Activated T-helper 9 cell treated with anti-CD3 and anti-CD28 coated beads, Interleukin-2, amount 50 U/mL, for 16 hours (primary cell): ENCODE results near the gene TM9SF3.
"Not testable (repeated sequence)": the region's sequence is repeated elsewhere in the genome, so short reads cannot be mapped to it uniquely, and the experiment has no call there.

Source experiments
- DNase-seq: peaks from one replicate; pipeline ENCODE4 v3.0.0-alpha.2; 2020; ENCODE audit warnings: low read depth

The TM9SF3 gene

DNA sequence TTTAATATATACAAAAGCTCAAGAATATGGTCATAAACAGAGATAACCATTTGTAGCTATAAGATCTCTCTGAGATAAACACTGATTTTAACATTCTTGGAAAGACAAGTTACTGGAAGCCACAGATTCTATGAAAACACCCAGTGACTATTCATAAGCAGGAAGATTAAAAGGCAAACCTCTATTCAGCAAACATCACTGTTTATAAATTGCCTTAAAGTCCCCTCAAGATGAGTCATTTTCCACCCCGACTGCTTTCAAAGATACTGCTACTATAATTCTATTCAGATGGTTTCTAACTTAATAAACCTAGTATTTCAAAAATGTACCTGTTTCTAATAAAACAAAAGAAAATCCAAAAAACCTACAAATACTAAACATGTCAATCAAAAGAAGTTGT is 21.0 kb downstream of the TM9SF3 start:
- no peak for DNase-seq

DNA sequence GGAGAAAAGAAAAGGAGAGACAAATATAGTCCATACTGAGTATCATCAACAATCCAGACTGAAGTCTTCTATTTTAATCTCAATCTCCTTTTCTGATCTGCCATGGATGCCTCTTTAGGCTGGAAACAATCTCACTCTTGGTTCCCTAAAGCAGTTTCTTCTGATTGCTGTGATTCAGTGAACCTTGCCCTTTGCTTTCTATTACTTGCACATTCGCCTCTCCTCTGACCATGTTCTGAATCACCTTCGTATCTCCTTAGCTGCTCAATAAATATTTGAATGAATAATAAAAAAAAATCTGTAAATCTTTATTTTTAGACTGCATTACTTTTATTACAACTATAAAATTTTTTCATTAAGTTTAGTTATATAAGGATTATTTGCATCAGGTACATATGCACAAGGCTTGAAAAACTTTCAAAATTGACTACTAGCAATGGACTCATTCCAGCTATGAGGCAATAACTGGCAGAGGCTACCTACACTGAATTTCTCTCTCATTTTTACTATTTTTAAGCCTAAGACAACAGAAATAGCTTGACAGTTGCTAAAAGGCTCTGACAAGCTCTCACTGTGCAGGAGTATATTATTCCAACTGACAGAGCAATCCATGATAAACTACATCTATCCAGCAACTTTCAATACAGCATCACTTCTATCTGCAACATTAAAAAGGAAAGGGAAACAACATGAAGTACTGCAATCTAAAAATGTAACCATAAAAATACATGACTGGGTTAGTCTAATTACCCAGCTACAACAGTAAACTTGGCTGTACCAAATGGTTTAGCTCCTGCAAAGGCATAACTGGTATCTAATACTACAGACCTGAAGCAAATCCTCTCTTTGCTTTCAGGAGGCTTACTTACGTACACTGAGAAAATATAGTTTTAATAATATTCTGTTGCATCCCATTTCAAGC is 25.6 kb downstream of the TM9SF3 start:
- DNase-seq = no peak

DNA sequence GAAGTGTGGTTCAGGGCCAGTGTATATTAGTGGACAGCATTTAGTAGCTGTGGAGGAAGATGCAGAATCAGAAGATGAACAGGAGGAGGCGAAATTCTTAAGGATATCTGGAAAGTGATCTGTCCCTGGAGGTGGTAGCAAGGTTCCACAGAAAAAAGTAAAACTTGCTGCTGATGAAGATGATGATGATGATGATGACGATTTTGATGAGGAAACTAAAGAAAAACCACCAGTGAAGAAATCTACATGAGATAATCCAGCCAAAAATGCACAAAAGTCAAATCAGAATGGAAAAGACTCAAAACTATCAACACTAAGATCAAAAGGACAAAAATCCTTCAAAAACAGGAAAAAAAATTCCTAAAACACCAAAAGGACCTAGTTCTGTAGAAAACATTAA is 26.3 kb downstream of the TM9SF3 start:
- DNase-seq = no peak

DNA sequence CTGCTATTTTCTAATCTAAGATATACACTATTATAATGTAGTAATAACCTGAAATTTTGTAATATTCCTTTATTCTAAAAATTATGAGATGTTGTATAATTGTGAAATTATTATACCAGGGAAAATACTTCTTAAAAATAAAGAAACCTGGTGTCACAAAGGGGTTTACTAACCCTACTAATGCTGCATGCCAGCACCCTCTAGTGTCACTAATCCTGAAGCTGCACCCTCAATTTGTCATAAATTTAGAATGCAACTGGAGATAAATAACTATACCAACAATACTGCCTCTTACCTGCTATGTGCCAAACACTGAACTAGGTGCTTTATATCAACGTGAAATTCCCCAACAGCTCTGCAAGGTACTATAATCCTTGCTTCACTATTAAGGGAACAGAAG is 30.8 kb downstream of the TM9SF3 start:
- no peak for DNase-seq

DNA sequence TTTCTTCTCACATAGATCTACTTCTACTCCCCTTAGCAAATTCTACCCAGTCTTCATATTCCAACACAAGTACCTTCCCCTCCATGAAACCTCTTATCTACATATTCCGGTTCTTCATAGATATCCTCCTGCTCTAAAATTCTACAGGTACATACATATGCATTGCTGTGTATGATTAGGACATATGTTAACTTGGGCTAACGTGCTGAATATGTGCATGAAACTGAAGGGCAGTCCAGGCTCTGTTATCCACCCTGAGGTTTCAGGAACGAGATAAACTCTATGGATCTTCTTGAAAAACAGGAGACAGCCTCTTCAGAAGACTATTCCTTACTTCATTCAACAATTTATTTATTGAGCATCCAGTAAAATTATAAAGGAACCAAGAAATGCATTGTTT is 31.5 kb downstream of the TM9SF3 start:
- DNase-seq = no peak

DNA sequence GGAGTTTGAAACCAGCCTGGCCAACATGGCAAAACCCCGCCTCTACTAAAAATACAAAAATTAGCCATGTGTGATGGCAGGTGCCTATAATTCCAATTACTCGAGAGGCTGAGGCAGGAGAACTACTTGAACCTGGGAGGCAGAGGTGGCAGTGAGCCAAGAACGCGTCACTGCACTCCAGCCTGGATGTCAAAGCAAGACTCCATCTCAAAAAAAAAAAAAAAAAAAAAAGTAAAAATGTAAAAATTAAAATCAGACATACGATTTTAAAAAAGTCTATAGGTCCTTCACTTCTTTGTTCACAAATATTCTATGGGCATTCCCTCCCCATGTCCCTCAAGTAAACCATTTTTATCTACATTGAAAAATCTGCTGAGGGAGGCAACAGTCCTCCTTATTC is 38.2 kb downstream of the TM9SF3 start:
- no peak for DNase-seq

DNA sequence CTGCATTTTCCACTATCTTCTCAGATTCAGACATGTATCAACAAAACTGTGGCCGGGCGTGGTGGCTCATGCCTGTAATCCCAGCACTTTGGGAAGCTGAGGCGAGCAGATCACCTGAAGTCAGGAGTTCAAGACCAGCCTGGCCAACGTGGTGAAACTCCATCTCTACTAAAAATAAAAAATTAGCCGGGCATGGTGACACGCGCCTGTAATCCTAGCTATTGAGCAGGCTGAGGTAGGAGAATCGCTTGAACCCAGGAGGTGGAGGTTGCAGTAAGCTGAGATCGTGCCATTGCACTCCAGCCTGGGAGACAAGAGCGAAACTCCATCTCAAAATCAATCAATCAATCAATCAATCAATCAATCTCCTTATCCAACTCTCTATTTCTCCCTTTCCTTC is 41.3 kb downstream of the TM9SF3 start:
- DNase-seq = not testable (repeated sequence)

DNA sequence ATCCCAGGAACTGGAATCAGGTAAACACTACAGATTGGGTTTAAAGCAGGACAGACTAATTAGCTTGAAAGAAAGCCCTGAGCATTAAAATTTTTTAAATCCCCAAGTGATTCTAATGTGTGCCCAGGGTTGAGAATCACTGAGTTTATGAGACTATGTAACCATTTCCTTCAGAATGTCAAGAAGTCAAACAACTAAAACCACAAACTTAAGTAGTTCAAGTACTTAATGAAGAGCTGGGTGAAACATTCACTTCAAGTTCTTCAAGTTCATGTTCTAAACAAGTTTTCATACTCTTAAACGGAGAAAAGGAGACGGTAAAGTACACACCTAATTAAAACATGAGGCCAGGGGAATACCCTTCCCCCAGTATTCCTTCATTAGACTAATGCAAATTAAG is 44.9 kb downstream of the TM9SF3 start:
- DNase-seq = no peak

DNA sequence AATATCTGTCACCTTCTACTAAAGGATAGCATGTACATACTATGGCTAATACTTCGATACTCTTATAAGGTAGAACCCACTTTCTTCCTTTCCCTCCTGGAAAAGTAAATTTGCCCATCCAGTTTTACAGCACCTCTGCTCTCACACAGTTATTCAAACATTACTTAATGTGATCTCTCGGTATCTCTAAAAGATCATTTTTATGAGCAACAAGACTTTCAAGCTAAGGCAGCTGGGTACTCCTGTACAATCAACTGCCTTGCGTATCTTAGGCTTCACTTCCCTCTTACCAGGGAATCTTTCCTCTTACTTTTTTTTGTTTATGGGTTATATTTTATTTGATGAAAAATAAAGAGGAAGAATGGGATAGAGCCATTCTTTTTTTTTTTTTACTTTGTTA is 46.6 kb downstream of the TM9SF3 start:
- no peak for DNase-seq

DNA sequence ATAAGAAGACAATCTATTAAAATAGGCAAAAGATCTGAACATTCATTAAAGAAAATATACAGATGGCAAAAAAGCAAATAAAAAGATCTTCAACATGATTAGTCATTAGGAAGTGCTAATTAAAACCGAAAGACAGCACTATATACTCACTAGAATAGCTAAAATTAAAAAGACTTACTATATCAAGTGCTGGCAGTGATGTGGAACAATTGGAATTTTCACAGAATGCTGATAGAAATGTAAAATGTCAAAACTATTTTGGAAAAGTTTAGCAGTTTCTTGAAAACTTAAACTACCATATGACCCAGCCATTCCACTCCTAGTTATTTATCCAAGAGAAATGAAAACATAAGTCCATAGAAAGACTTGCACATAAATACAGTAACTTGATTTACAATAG is 48.1 kb downstream of the TM9SF3 start:
- no peak for DNase-seq

DNA sequence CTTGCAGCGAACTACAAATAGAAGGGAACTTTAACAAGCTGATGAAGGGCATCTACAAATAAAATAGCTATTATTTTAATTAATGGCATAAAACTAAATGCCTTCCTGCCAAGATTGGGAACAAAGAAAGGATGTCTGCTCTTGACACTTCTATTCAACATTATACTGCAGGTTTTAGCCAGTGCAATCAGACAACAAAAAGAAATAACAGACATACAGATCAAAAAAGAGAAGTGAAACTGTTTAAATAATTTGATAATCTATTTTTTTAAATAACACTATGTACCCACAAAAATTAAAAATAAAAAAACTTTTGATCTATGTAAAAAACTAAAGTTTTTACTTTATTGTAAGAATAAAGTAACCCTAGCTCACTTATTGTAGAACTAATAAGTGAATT is 50.7 kb downstream of the TM9SF3 start:
- no peak for DNase-seq

DNA sequence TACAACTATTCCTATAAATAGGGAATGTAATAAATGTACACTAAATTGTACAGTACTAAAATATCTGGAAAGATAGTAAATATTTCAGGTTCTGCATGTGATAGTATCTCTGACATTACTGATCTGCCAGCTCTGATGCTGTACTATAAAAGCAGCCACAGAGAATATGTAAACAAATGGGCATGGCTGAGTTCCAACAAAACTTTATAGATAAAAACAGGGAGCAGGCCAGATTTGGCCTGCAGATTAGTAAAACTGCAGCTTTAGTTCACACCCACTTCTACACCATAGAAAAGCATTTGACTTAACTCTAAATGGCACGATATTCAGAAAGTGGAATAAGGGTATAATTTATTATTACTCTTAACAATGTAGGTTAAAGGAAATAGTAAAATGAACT is 54.3 kb downstream of the TM9SF3 start:
- DNase-seq = no peak

DNA sequence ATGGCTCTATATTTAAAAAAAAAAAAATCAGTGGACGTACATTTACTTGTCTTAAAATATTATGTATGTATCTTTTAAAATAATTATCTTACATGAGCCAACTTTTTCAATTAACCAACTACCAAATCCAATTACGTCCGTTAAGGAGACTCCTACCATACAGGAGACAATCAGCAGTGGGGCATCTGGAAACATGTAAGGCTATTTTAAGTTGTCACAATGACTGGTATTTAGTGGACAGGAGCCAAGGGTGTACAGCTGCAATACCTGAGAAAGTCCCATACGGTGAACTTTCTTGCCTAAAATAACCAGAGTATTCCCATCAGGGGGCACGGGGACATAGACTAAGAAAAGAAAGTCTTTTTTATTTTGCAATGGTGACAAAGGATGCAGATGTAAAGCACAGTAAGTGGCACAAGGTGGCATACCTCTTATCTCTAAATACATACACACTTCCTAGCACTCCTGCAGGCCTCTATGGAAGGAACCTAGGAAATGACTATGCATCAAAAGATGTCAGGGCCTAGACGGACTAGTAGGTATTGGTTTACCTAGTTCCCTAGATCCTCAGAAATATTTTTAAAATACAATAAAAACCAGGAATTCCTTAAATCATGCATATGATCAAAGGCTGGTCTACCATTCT is 57.1 kb downstream of the TM9SF3 start:
- DNase-seq = no peak

DNA sequence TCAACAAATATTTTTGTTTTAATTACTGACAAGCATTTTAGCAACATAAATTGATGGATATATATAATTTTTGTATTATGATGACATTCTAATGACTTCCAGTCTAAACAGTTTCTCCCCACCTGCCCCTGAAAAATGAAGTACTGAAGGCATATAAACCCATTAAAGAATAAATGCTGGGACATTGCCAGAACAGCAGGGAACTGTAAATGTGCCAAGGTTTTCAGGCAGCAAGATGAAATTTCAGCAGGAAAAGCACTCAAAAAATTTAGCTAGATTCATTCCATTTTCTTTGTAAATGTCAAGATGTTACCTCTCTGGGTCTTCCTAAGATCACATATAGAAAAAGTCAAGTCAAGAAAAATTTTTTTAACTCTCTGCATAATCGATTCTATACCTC is 62.1 kb downstream of the TM9SF3 start:
- DNase-seq = no peak

DNA sequence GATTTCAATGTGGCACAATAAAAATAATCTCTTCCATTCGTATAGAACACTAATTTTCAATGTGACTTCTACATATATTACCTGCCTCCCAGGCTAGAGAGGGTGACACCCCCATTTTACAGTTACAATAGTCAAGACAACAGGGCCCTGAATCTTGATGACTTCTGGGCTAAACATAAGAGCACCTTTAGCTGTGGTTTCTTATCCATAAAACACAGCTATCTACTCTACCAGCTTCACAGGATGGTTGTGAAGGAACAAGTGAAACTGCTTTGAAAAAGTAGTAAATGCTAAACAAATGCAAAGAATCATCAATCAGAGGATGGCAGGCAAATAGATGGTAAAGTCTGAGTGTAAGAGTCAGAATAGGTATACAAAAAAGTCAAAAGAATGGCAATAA is 69.5 kb downstream of the TM9SF3 start:
- no peak for DNase-seq

DNA sequence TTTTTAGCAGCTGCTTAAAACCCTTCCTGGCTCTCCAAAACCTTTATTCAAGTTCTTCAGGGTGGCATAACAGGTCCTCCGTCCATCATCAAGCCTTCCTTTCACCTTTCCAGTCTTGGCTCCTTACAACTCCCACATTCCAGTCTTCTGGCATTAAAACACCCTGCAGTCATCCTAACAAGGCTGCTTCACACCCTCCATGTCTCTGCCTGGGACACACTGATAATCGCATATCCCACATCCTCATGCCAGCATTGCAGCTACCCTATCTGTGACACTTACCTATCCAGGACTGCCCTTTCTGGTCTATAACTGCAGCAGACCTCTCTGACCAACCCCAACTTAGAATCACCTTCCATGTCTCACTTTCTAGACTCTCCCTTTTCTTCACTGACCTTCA is 70.5 kb downstream of the TM9SF3 start:
- DNase-seq = no peak

DNA sequence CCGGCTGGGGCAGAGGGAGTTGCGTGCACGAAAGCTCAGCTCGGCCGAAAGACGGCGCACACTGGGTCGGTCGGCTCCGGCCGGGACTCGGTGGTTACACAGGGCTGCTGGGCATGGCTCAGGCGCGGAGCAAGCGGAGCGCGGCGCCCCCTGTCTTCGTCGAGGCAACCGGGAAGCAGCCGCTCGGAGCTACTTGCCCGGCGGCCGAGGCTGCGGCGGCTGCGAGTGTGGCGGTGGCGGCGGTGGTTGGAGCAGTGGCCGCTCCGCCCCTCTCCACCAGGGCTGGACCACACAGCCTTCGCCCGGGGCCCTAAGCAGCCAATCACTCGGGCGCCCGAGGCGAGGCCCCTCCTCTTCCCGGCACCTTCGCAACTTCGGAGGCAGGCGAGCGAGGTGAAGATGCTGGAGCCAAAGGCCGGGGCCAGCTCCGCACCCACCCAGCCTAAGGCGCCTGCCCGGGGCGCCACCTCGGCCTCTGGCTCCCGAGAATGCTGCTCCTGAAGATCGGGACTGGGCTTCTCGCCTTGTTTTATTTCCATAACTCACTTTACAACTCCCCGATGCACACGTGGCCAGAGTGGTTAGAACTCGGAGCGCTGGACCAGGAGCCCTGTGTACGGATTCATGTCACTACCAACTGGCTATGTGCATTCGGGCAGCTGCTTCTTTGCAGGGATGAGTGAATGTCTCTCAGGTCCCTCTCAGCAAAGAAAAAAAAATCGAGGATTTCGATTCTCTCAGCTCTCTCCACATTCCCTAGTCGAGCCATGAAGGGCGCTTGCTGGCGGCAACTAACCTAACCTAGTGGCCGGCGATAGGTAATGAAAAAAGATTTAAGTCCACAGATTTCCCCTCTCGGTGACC is 72.9 kb downstream of the TM9SF3 start, which contains the start of gene TLL2:
TSS of gene TLL2 (minus strand) at position 229 of the 864 bp plus-strand sequence. CDS start 241 bp downstream, outside the sequence.
- peak; percentile 33 for DNase-seq

DNA sequence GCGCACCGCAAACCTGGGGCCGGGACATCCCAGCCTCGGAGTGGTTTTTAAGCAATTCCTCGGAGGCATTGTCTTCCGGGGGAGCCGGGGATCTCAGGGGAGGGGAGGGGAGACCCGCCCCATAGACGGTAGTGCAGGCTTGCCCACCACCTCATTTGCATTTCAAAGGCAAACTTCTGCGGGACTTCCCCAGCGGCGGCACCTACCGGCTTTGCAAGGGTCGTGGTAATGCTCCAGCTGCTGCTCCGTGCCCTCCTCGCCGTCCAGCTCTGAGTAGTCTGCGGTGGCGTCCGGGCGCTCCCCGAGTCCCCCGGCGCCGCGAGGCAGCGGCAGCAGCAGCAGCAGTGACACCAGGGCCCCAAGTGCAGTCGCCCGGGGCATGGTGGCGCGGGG is 73.5 kb downstream of the TM9SF3 start:
- DNase-seq = peak; percentile 18

DNA sequence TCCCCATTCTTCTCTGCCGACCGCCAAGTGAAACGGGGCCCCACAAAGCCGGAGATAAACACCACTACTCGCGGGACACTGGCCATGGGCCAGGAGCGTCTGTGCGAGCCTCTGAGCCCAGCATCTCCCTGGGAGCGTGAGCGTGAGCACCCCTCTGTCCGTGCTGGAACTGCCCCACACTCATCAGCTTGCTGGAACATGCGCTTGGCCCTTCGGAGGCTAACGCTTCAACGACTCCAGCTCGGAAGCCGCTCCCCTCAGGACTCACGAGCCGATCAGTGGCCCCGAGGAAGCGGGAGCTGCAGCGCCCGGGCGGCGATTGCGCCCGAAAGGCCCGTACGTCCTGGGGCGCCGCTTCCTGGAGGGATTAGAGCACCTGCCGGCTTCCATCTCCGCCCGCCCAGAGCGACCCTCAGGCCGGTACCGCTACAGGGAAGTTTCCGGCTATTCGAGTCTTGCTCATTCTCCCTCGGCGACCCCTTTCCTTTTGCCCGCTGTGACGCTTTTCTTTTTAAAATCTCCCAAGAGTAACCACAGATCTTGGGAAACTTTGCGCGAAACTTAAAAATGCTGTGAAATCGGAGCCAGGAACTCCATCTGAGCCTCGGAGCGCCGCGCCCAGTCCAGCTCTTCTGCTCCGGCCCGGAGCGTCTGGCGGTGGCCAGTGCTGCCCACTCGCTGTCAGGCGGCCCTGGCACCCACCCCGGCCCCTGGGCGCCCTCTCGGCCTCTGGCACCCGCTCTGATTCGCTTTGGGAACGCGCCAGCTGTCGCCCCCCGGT is 74.1 kb downstream of the TM9SF3 start:
- DNase-seq = no peak

DNA sequence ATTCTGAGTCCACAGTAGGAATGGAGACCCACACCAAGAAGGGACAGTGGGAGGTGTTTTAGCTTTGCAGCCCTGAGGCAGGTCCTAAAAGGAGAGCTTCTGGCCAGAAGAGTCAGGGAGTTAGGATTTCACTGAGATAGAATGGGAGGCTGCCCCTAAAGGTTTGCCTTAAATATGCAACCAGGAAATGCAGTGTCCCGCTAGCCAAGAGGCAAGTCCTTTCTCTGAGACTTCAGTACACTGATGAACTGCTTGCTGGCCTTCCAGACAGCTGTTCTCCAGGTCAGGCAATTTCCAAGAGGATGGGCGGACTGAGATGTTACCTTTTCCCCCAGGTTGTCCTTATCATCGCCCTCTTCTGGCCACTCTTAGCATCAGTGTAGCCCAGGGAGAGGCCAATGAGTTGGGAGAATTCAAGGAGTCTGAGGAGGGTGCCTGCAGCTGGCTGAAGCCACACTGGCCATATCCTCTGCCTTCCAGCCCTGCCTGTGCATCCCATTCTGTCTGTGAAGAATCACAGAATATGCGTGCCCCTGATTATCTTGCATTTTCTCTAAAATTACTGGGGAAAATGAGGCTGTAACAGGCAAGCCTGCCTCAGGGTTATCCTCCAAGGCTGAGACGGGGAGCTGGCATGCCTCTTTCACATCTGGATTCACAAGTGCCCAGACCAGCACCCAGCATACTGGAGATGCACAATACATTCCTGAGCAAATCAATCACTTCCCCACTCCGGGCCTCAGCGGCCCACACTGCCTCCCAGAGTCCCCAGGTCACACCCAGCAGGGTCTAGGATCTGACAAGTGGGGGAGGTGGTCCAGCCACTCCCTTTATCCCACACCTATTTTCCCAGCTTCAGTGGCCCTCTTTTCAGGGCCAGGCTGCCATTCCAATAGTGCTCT is 75.5 kb downstream of the TM9SF3 start:
- no peak for DNase-seq
